ENCODE measurements around the gene PATL2.
"Not testable (repeated sequence)": the region's sequence is repeated elsewhere in the genome, so short reads cannot be mapped to it uniquely, and the experiment has no call there.

DNA sequence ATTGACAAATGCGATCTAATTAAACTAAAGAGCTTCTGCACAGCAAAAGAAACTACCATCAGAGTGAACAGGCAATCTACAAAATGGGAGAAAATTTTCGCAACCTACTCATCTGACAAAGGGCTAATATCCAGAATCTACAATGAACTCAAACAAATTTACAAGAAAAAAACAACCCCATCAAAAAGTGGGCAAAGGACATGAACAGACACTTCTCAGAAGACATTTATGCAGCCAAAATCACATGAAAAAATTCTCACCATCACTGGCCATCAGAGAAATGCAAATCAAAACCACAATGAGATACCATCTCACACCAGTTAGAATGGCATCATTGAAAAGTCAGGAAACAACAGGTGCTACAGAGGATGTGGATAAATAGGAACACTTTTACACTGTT lies 32.3 kb upstream of the PATL2 start:
- TF ChIP-seq, protein P1, sequence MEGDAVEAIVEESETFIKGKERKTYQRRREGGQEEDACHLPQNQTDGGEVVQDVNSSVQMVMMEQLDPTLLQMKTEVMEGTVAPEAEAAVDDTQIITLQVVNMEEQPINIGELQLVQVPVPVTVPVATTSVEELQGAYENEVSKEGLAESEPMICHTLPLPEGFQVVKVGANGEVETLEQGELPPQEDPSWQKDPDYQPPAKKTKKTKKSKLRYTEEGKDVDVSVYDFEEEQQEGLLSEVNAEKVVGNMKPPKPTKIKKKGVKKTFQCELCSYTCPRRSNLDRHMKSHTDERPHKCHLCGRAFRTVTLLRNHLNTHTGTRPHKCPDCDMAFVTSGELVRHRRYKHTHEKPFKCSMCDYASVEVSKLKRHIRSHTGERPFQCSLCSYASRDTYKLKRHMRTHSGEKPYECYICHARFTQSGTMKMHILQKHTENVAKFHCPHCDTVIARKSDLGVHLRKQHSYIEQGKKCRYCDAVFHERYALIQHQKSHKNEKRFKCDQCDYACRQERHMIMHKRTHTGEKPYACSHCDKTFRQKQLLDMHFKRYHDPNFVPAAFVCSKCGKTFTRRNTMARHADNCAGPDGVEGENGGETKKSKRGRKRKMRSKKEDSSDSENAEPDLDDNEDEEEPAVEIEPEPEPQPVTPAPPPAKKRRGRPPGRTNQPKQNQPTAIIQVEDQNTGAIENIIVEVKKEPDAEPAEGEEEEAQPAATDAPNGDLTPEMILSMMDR (conservative IDR thresholded peaks at IDR 0.05; ENCODE audit: low read depth, low read length) = not testable (repeated sequence)
- not testable (repeated sequence) for TF ChIP-seq EZH2 (IDR thresholded peaks at IDR 0.05; ENCODE audit: borderline replicate concordance, low read depth, low read length, poor library complexity, severe bottlenecking)
